ENCODE data around the gene LETM1.

The LETM1 gene

GRCh38 chr4:1803523-1804423, 52.2 kb downstream of the LETM1 start:
- TF ChIP-seq, protein P1, sequence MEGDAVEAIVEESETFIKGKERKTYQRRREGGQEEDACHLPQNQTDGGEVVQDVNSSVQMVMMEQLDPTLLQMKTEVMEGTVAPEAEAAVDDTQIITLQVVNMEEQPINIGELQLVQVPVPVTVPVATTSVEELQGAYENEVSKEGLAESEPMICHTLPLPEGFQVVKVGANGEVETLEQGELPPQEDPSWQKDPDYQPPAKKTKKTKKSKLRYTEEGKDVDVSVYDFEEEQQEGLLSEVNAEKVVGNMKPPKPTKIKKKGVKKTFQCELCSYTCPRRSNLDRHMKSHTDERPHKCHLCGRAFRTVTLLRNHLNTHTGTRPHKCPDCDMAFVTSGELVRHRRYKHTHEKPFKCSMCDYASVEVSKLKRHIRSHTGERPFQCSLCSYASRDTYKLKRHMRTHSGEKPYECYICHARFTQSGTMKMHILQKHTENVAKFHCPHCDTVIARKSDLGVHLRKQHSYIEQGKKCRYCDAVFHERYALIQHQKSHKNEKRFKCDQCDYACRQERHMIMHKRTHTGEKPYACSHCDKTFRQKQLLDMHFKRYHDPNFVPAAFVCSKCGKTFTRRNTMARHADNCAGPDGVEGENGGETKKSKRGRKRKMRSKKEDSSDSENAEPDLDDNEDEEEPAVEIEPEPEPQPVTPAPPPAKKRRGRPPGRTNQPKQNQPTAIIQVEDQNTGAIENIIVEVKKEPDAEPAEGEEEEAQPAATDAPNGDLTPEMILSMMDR (IDR thresholded peaks at IDR 0.05; ENCODE audit: borderline replicate concordance, insufficient read depth, low read depth, low read length): no peak
- no peak overlapping the region for H3K4me3 ChIP-seq (ENCODE audit: low read depth, low read length)

DNA sequence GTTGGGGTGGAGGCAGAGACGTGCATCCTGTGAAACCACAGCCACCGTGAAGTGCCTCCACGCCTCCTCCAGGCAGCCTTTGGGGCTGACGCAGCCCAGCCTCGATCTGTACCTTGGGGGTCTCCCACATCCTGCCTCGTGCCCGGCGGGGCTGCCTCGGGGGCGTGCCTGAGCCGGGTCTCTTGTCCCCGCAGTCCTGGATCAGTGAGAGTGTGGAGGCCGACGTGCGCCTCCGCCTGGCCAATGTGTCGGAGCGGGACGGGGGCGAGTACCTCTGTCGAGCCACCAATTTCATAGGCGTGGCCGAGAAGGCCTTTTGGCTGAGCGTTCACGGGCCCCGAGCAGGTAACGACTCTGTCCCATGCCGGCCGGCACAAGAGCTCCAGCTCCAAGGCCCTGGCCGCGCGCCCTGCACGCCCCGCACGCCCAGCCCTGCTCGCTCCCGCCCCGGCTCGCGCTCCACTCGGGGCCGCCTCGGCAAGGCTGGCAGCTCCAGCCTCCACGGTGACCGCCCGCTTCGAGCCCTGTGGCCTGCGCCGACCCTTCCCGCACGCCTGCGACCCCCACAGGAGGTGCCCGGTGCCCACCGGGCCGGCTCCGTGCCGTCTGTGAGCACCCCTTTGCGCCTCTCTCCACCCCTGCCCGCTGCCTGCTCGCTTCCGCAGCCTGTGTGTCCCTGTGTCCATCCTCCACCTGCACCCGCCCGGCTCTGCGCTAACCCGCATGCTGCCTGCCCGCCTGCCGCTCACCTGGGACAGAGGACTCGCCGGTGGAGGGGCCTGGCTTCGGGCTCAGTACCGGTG, 53.0 kb downstream of the LETM1 start:
- H3K4me3 ChIP-seq (ENCODE audit: low read depth, low read length): no peak overlapping the region
- TF ChIP-seq, protein P1 (IDR thresholded peaks at IDR 0.05; ENCODE audit: borderline replicate concordance, insufficient read depth, low read depth, low read length): no peak

- TF ChIP-seq, protein P1 (IDR thresholded peaks at IDR 0.05; ENCODE audit: borderline replicate concordance, insufficient read depth, low read depth, low read length): no peak
- no peak overlapping the region for H3K4me3 ChIP-seq (ENCODE audit: low read depth, low read length)
Observed at GRCh38 chr4:1802151-1802715, 53.7 kb downstream of the LETM1 start.

DNA sequence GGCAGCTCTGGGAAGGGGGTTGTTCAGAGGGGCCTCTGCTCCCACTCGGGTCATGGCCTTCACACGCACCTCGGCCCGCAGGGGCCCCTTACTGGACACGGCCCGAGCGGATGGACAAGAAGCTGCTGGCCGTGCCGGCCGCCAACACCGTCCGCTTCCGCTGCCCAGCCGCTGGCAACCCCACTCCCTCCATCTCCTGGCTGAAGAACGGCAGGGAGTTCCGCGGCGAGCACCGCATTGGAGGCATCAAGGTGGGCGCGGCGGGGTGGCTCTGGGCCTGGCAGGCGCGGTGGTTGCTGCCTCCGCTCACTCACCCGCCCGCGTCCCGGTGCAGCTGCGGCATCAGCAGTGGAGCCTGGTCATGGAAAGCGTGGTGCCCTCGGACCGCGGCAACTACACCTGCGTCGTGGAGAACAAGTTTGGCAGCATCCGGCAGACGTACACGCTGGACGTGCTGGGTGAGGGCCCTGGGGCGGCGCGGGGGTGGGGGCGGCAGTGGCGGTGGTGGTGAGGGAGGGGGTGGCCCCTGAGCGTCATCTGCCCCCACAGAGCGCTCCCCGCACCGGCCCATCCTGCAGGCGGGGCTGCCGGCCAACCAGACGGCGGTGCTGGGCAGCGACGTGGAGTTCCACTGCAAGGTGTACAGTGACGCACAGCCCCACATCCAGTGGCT, 54.5 kb downstream of the LETM1 start:
- TF ChIP-seq, protein P1 (IDR thresholded peaks at IDR 0.05; ENCODE audit: borderline replicate concordance, insufficient read depth, low read depth, low read length): no peak
- no peak overlapping the region for H3K4me3 ChIP-seq (ENCODE audit: low read depth, low read length)

- H3K4me3 ChIP-seq (ENCODE audit: low read depth, low read length): no peak overlapping the region
- TF ChIP-seq, protein P1 (IDR thresholded peaks at IDR 0.05; ENCODE audit: borderline replicate concordance, insufficient read depth, low read depth, low read length): no peak
Observed at GRCh38 chr4:1800805-1801204, 55.2 kb downstream of the LETM1 start.

DNA sequence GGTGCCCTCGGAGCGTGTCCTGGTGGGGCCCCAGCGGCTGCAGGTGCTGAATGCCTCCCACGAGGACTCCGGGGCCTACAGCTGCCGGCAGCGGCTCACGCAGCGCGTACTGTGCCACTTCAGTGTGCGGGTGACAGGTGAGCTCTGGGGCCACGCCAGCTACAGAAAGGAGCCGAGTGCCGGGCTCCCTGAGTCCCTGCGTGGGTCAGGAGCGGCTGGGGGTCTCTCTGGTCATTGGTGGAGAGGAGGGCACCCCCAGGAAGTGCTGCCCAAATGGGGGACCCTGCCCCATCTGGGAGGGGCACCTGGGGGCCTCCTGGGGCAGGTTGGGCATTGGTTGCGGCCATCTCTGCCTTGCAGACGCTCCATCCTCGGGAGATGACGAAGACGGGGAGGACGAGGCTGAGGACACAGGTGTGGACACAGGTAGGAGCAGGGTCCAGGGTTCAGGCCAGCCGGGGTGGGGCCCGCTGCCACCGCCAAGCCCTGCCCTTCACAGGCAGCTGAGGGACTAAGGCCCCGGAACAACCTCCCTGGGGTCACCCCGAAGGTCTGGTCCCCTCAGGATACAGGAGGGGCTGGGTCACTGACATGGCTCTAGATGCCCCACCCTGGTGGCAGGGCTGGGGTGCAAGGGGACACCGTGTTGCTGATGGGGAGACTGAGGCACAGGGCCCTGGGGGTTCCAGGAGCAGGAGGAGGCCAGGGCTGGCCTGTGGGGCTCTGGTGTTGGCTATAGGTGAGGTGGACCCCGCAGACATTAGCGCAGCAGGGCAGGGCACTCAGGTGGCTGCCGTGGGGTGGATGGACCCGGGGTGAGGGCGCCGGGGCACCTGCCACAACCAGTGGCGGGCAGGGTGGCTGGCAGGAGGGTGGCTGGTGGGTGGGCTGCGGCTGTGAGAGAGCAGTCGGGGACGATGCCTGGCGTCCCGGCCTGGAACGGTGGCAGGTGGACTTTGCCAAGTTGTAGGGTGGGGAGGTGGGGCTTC, 56.3 kb downstream of the LETM1 start:
- no peak overlapping the region for H3K4me3 ChIP-seq (ENCODE audit: low read depth, low read length)
- TF ChIP-seq, protein P1 (IDR thresholded peaks at IDR 0.05; ENCODE audit: borderline replicate concordance, insufficient read depth, low read depth, low read length): no peak
